Effector memory CD4-positive, alpha-beta T cell (primary cell): Measurements from ENCODE around the gene TPGS1.
"Not testable (repeated sequence)": the region's sequence is repeated elsewhere in the genome, so short reads cannot be mapped to it uniquely, and the experiment has no call there.

Experiments used
- DNase-seq, 3 donors: peaks; one replicate each; pipeline ENCODE4 v3.0.0-alpha.2; 2020
- H3K27ac ChIP-seq: 2 replicates; pipeline ENCODE4 v1.7.0; 2013; ENCODE audit warnings: mild to moderate bottlenecking, low read length, moderate library complexity; ENCODE audit not compliant: insufficient read depth, poor library complexity, severe bottlenecking
- H3K27me3 ChIP-seq: replicated peaks from 2 replicates; pipeline ENCODE4 v1.7.0; 2013; ENCODE audit warnings: mild to moderate bottlenecking, low read length; ENCODE audit not compliant: insufficient read depth, control insufficient read depth, poor library complexity, severe bottlenecking
- H3K36me3 ChIP-seq: 2 replicates; pipeline ENCODE4 v1.7.0; 2013; ENCODE audit warnings: mild to moderate bottlenecking, low read length, moderate library complexity; ENCODE audit not compliant: control insufficient read depth, insufficient read depth
- H3K4me1 ChIP-seq: 2 replicates; pipeline ENCODE4 v1.7.0; 2013; ENCODE audit warnings: low read length, mild to moderate bottlenecking; ENCODE audit not compliant: control insufficient read depth, insufficient read depth, poor library complexity, severe bottlenecking
- H3K4me3 ChIP-seq: 2 replicates; pipeline ENCODE4 v1.7.0; 2013; ENCODE audit warnings: low read length, low read depth, mild to moderate bottlenecking; ENCODE audit not compliant: insufficient read depth, poor library complexity, severe bottlenecking
- H3K9me3 ChIP-seq: 2 replicates; pipeline ENCODE4 v1.7.0; 2013; ENCODE audit warnings: mild to moderate bottlenecking, low read length, moderate library complexity; ENCODE audit not compliant: control insufficient read depth

The TPGS1 gene

GRCh38 chr19:478976-479375 is 28.3 kb upstream of the TPGS1 start:
- DNase-seq: no peak
- no peaks in the 10 kb centered on the region for H3K36me3 ChIP-seq
- H3K4me1 ChIP-seq: no peaks in the 10 kb centered on the region
- H3K27me3 ChIP-seq: peaks cover 3% of the 10 kb centered on the region
- no peak overlapping the region for H3K4me3 ChIP-seq
- H3K9me3 ChIP-seq: no peaks in the 10 kb centered on the region
- no peak overlapping the region for H3K27ac ChIP-seq

GRCh38 chr19:480016-480855 is 27.1 kb upstream of the TPGS1 start:
- Histone ChIP-seq H3K27ac (no peak overlapping the region), H3K9me3 (no peaks in the 10 kb centered on the region), H3K4me3 (no peak overlapping the region), H3K36me3 (no peaks in the 10 kb centered on the region), H3K4me1 (no peaks in the 10 kb centered on the region), H3K27me3 (peaks cover 3% of the 10 kb centered on the region)
- DNase-seq: peak in 1 of 3 donors; percentile 21

GRCh38 chr19:481100-481499 is 26.2 kb upstream of the TPGS1 start:
- H3K4me3 ChIP-seq, H3K36me3 ChIP-seq, H3K9me3 ChIP-seq, DNase-seq, H3K4me1 ChIP-seq, H3K27ac ChIP-seq, H3K27me3 ChIP-seq: not testable (repeated sequence)

GRCh38 chr19:482186-483041 is 24.9 kb upstream of the TPGS1 start:
- no peaks in the 10 kb centered on the region for H3K36me3 ChIP-seq
- no peak overlapping the region for H3K4me3 ChIP-seq
- peaks cover 3% of the 10 kb centered on the region for H3K27me3 ChIP-seq
- no peak overlapping the region for H3K27ac ChIP-seq
- H3K9me3 ChIP-seq: no peaks in the 10 kb centered on the region
- no peak for DNase-seq
- H3K4me1 ChIP-seq: no peaks in the 10 kb centered on the region

GRCh38 chr19:483332-484072 is 23.8 kb upstream of the TPGS1 start:
- no peak overlapping the region for H3K4me3 ChIP-seq
- H3K9me3 ChIP-seq: no peaks in the 10 kb centered on the region
- H3K36me3 ChIP-seq: no peaks in the 10 kb centered on the region
- H3K27ac ChIP-seq: no peak overlapping the region
- no peaks in the 10 kb centered on the region for H3K4me1 ChIP-seq
- no peak for DNase-seq
- peaks cover 3% of the 10 kb centered on the region for H3K27me3 ChIP-seq

GRCh38 chr19:484494-484893 is 22.8 kb upstream of the TPGS1 start:
- no peaks in the 10 kb centered on the region for H3K9me3 ChIP-seq
- no peak overlapping the region for H3K4me3 ChIP-seq
- H3K27me3 ChIP-seq: peaks cover 3% of the 10 kb centered on the region
- H3K36me3 ChIP-seq: no peaks in the 10 kb centered on the region
- no peak overlapping the region for H3K27ac ChIP-seq
- H3K4me1 ChIP-seq: peaks cover 3% of the 10 kb centered on the region
- DNase-seq: no peak

GRCh38 chr19:485077-485476 is 22.2 kb upstream of the TPGS1 start:
- Histone ChIP-seq H3K4me3 (no peak overlapping the region), H3K9me3 (no peaks in the 10 kb centered on the region), H3K36me3 (no peaks in the 10 kb centered on the region), H3K4me1 (peaks cover 6% of the 10 kb centered on the region), H3K27me3 (peaks cover 3% of the 10 kb centered on the region), H3K27ac (no peak overlapping the region)
- DNase-seq: no peak

GRCh38 chr19:485583-486236 is 21.6 kb upstream of the TPGS1 start:
- no peak overlapping the region for H3K27ac ChIP-seq
- H3K9me3 ChIP-seq: no peaks in the 10 kb centered on the region
- H3K4me1 ChIP-seq: peaks cover 6% of the 10 kb centered on the region
- H3K27me3 ChIP-seq: peaks cover 3% of the 10 kb centered on the region
- no peaks in the 10 kb centered on the region for H3K36me3 ChIP-seq
- no peak for DNase-seq
- no peak overlapping the region for H3K4me3 ChIP-seq

- Histone ChIP-seq H3K4me3 (peak overlapping the region; percentile 86), H3K27ac (peak overlapping the region; percentile 84), H3K9me3 (no peaks in the 10 kb centered on the region), H3K27me3 (peaks cover 2% of the 10 kb centered on the region), H3K4me1 (peaks cover 6% of the 10 kb centered on the region), H3K36me3 (no peaks in the 10 kb centered on the region)
- DNase-seq: peak; percentile 78 to 85 (median 83)
Observed at GRCh38 chr19:488505-489417, 18.5 kb upstream of the TPGS1 start.
